NCI-H146 treated with DMSO at 0.1 percent for 48 hours (cell line): ENCODE results near the gene PPP2R2B.

Experiments used
- DNase-seq: peaks from one replicate; lab custom pipeline; 2025; ENCODE audit not compliant: unreplicated experiment; lab: John Stamatoyannopoulos, UW

The PPP2R2B gene

DNA sequence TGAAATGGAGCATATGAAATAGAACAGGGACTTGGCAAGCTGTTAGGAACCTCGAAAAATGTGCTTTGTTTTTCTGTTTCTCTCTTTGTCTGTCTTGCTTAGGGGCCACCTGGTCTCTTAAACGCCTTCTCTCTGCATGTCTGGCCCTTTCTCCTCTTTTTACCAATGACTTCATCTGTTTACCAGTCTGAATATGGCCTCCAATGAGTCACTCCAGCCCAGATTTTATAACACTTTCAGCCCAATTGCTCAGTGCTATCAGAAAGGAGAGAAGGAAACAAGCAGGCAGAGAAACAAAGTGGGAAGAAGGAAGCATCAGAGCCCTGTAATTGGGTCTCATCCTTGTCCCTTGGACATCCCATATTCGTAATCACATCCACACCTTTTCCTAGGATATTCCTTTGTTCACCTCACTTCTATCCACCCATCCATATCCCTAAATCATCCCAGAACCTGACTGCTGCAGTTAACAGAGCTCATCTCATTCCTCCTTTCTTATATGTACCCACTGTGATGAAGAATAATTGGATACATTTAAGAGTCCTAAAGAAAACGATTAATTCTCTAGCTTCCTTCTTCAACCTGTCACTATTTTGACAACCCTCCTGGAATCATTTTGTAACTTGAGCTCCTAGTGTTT, 210.8 kb downstream of the PPP2R2B start:
- DNase-seq: peak; percentile 56

DNA sequence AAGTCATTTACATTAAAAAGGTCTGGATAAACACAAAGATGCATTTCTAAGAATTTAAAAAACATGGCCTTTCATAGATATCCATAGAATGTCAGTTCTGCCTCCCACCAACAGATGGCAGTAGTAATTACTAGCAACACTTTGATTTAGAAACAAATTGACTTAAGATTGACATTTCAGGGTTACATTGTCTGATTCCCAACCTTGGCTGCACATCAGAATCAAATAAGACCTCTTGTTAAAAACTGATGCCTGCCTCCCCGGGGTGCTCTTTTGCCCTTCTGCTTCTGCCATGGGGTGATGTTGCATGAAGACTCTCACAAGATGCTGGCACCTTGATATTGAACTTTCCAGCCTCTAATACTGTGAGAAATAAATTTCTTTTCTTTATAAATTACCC, 216.3 kb downstream of the PPP2R2B start:
- no peak for DNase-seq

DNA sequence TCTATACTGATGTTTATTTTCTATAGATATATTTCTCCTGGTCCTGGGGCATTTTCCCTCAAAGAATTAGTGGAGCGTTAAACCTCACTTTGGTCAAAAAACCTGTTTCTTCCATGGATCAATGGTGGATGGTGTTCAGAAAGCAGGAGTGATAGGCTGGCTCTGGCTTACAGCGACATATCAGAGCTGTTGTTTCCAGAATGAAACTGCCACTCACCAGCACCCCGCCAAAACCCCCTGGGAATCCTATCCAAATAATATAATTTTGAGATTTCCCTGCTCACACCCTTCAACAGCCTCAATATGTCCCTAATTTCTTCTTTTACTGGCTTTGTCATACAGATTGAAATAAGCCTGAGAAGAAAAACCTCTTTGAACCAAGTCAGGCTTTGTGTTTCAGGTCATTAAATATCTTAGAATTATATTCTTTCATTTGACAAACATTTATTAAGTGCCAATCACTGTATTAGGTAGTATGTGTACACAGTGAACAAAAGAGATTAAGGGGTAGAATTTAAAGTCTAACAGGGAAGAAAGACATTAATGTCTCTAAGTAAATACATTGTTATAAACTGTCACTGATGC, 218.1 kb downstream of the PPP2R2B start:
- DNase-seq: no peak

DNA sequence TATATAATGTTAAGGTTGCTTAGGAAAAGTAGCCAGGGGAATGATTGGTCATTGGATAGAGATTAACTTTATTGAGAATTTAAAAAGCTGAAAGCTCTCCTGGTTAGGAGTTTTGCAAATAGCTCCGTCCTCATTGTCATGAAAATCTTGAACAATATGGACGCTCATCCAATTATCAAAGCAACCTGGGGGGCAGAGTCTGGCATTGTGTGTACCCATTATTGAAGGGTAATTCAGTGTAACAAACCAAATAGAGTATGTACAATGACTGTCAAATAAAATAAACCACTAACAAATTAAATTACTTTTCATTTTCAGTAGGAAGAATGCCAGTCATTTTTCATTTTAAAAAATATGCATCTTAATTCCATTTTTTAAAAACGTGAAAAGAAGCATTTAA, 218.6 kb downstream of the PPP2R2B start:
- DNase-seq: no peak

DNA sequence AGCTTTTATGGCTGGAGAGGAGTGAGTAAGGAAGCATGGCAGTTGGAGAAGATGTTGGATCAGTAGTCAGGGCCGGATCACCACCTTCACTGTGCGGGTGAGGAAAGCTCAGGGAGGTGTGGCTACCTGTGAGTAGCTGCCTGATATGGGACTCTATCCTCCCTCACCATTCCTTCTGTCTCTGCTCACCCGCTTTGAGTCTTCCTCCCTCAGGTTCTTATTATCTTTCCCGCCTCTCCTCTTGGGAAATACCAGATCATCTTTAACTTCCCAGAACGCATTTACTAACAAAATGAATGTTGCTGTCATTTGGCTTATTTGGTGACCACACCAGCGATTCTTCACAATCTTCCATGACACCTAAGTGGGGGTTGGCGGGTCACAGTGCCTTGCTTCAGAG, 221.9 kb downstream of the PPP2R2B start:
- no peak for DNase-seq

DNA sequence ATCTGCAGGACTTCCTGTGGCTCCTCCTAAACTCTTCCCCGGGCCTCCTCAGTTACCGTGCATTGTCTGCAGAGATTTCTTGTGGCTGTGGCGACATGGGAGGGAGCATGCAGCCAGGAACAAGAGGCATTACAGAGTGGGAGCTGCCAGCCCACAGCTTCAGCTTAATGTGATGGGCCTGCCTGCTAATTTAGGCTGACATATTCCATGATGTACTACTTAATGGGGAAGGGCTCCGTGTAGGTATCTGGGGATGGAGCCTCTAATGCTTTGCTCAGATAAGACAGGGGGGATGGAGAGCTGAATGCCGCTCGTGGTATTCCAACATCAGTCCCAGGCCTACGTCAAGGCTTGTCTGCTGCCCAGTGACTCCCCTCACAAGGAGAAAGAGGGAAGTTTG, 225.0 kb downstream of the PPP2R2B start:
- no peak for DNase-seq

DNA sequence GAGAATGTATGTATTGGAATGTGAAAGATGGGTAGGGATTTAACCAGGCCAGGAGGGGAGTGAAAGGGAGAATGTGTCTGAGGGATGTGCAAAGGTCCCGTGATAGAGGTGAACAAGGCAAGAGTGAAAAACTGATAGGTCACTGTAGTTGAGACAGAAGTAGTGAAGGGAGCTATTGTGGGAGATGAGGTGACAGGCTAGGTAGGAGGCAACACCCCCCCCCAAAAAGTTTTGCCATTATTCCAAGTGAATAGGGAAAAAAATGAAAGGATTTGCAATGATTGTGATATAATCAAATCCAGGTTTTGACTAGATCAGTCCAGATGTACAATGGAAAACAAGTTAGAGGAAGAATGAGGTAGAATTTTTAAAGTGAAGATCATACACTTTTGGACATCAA, 226.0 kb downstream of the PPP2R2B start:
- no peak for DNase-seq

DNA sequence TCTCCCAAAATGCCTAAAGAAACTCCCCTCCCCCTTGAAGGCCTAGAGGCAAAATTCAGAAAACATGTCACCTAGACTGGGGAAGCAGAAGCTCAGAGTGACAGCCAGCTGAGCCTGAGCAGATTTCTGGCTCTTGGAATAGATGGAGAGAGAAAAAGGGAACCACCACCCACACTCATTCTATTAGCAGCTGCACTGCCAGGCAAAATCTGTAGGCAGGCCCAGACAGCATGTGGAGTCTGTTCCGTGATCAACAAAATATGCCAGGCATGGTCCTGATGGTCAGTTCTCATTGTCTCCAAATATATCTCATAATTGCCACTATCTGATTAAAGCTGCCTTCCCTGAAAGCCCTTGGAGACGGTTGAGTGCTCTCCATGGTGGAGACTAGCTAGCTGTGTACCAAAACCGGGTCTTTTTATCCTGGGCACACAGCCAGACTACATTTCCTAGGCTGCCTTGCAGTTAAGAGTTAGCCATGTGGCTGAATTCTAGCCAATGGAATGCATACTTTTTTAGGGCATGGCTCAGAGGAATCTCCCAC, 230.8 kb downstream of the PPP2R2B start:
- DNase-seq: peak; percentile 19

DNA sequence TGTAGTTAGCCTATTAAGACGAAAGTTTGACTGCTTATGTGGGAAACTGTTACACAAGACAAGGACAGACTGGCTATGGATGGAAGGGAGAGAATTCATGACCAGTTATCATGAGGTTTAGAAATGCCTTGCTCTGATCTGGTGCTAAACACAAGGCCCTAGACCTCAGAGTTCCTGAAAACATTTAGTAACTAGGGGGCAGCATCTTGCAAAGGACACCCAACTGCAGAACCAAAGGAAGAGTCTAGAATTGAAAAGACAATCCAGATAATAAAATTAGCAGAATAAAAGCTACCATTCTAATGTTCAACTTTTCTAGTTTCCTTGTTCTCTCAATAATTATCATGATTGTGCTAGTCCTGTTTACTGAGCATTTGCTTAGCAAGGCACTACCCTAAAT, 232.1 kb downstream of the PPP2R2B start:
- no peak for DNase-seq

DNA sequence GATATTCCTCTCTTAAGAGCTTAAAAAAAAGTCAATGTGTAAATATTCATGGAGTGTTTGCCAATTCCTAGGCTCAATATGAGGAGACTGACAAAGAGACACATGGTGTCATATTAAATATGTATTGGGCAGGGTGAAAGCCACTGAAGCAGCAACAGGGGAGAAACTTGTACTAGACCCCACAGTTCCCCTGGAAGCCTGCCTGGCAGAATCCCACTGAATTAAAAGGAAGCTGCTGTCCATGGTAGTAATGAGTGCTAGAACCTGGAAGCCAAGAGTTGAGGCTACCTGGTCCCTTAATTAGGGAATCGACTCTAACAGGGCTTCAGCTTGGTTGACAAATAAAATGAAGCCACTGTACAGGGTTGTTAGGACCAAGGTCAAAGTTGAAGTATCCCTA, 233.2 kb downstream of the PPP2R2B start:
- no peak for DNase-seq

DNA sequence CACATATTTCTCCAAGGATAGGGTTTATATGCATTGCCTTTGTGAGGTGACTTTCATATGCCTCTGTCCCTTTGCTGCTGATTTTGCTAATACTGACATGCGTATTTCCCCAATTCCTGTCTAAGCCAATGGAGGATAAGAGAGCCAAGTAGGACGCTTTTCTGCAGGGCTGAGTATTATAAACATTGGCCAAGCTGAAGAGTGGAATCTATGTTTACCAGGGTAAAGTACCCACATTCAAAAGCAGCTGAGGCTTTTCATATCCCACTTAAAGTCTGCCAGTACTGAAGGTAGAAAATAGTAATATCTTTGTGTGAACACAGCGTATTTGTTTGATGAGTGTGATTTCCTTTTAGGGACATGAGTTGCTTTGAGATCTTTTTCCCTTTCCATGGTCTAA, 233.7 kb downstream of the PPP2R2B start:
- DNase-seq: no peak

DNA sequence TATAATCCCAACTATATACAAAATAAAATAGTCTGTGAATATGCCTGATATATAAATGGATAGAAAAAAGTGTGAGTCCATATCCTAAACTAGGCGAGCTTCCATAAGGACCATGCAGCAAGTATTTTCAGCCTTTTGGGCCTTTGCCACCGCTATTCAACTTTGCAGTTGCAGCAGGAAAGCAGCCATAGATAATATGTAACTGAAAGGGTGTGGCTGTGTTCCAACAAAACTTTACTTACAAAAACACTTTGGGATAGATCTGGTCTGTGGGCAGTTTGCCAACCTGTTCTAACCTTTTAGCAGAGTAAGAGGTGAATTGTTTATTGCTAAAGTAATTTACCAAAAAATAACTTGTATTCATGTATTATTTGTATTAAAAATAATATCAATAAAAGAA, 234.8 kb downstream of the PPP2R2B start:
- DNase-seq: no peak

DNA sequence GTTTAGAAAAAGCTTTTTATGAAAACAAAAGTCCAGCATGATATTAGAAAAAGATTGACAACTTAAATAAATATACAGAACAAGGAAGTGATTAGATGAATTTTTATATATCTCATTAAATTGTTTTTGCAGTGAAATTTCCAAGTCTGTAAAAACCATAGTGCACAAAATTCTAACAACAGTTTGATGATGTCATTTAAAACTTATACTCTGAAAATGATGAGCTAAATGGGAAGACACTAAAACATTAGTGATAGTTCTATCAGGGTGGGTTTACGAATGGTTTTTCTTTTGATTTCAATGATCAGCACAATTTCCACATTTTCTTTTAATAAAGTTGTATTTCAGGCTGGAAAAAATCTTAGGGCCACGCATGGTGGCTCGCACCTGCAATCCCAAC, 236.1 kb downstream of the PPP2R2B start:
- no peak for DNase-seq

DNA sequence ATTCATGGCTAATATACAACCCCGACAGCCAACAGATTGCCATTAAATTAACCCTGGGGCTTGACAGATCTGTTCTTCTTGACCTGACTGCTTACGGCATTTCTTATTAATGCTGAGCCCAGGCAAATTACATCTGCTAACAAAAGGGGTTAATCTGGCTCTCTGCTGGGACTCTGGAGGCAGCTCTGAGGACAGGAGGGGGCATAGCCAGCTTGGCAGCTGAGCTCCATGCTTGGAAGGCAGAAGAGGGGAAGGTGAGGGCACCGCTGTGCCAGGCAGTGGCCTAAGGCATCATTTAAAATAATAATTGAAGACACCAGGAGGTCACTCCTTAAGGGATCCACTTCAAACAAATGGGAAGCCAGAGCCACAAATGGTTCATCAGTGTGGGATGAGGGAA, 236.6 kb downstream of the PPP2R2B start:
- DNase-seq: no peak

DNA sequence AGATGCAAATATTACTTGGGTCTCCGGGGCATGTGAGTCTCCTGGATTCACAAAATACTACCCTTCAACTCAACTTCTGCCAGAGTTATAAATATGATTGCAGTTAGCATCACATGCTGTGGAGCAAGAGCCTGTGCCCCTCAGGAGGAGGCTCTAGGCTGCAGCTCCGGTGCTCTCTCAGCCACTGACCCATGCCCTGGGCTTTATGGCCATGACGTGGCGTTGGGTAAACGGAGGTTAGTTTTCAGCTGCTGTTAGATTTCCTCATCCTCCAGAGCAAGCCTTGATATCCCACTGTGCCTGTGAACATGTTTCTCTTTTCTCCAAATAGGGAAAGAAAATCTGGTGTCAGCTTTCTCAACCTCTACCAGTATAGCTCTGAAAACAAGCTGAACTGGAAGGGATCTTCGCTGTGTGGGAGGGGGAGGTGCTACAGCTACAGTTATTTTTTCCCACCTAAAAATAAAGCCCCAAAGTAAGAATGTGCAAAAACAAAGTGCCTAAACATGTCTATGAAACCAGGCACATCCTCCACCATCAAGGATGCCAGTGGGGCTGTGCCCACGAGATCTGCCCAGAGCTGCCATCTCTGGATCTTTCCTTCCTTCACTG, 238.2 kb downstream of the PPP2R2B start:
- DNase-seq: no peak

DNA sequence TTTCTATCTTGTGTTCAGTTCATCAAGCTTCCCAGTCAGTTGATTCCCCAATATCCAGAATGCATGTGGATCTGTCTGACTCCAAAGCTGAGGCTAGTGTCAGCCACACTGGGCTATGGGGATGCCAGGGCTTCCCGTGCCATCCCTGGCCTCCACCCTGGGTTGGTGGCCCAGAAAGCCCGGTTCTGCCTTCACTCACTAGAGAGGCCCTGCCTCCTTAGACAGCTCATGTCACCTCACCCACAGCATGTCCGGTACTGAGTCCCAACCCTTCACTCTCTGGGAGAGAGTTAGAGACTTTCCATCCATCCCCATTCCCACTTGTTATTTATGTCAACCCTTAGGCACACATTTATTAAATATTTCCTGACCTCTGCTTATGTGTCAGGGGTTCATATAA, 243.1 kb downstream of the PPP2R2B start:
- DNase-seq: no peak

DNA sequence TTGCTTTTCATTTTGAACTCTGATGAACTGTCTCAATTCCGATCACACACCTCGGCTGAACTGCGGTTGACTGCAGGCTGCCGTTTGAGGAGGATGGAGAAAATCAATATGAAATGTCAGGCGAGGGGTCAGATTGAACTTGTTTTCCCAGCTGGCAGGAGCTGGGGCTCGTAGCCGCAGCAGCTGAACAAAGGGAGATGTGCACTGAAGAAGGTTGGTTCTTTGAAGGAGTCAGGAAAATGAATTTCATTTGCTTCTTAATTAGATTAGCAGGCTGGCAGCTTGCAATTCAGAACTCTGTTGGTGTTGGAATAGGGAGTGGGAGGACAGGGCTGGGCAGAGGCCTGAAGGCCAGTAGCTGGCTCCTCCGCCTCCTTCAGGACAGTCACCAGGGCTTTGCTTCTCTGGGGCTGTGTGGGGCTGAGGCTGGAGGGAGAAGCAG, 245.2 kb downstream of the PPP2R2B start:
- peak; percentile 86 for DNase-seq

DNA sequence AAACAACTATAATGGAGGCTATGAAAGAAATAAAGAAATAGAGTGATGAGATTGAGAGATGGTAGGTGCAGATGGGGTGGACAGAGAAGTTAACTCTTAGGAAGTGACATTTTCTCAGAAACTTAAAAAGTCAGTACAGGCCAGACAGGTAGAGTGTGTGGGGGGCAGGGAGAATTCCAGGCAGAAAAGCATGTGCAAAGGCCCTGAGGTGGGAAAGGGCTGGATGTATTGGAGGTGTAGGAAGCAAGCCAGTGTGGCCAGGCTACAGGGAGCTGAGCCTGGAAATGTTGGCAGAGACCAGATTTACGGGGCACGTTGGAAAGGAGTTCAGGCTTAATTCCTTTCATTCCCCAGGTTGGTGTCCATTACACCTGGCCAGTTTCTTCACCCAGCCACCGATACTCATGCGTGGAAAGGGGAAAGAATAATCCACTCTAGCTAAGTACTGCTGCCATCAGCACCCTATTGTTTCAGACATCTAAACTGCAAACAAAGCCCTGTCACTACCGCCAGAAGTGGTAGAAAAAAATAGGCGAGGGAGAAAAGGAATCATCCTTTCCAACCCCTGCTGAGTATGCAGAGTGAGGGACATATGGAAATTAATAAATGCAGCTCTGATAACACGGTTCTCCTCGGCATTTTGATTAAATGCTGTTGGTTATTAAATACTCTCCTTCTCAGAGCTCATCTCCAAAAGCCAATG, 245.8 kb downstream of the PPP2R2B start:
- peak; percentile 86 for DNase-seq

DNA sequence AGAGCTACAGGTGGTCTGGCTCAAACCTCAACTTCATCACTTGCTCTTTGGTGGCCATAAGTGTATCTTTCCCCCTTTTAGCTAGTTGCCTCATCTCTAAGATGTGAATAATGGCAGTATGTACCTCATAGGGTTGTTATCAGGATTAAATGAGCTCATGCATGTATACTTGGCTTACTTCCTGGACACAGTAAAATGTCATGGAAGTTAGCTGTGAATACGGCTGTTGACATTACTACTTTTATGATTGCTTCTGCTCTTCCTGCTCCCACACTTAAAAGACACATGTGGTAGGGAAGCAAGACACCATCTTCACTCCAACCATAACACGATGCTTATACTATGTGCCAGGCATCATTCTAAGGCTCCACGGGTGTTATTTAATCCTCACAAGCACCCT, 248.1 kb downstream of the PPP2R2B start:
- no peak for DNase-seq

DNA sequence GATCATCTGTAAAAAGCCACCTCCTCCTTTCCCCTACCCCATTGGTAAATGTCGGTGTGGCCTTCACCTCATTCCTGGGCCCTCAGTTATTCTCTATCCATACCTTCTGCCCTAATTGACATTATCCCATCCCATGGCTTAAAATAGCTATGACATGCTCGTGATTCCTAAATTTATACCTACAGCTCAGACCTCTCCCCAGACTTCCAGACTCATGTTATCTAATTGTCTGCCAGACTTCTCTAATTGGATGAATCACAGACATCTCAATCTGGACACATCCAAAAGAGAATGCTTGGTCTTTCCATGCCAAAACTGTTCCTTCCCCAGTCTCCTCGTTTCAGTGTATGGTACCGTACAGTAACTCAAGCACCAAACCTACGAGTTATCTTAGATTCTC, 249.6 kb downstream of the PPP2R2B start:
- no peak for DNase-seq

DNA sequence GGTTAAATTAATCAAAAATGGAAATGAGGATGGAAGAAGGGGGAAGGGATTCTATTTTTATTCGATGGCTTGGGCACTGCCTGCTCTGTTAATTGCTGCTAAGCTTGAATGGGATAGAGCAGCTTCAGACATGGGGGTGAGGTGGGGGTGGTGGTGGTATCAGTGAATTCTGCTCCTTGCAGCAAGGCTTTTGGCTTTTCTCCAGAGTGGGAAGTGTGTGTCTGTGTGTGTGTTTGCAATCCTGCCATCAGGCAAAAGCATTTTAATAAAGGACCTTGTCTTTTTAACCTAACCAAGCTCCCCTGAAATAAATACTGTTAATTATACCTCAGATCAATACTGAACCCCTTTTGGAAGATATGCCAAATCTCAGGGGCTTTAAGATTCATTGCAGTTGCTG, 251.6 kb downstream of the PPP2R2B start:
- DNase-seq: no peak

DNA sequence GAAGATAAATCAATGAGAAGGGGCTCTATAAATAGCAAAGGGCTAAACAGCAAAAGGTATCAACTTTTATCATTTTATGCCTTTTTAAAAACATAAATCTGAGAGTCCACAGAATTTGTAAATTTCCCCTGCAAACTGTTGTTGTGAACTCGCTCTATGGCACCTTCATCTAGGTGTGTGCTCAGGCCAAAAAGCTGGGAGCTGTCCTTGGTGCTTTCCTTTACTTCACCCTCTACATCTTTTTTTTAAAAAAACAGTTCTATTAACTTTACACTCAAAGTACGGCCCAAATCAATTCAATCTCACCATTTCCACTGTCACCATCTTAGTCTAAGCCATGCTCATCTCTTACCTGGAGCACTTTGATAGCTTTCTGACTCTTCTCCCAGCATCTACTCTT, 254.4 kb downstream of the PPP2R2B start:
- DNase-seq: no peak
